HG03442 (cell line): ENCODE results near the gene AGO1.
"Not testable (repeated sequence)": the region's sequence is repeated elsewhere in the genome, so short reads cannot be mapped to it uniquely, and the experiment has no call there.

Experiments
- ATAC-seq: cut with Tn5 transposase; IDR thresholded peaks from one replicate; pipeline ENCODE4 v1.9.1; 2021; ENCODE audit warnings: mild to moderate bottlenecking, moderate library complexity; ENCODE audit not compliant: unreplicated experiment

AGO1 gene

GRCh38 chr1:35968396-35968795 is 85.4 kb downstream of the AGO1 start:
- no peak for ATAC-seq

GRCh38 chr1:35971601-35972000 is 88.6 kb downstream of the AGO1 start:
- ATAC-seq = no peak

GRCh38 chr1:35972631-35973030 is 89.6 kb downstream of the AGO1 start:
- ATAC-seq = not testable (repeated sequence)

GRCh38 chr1:35980090-35980489 is 97.1 kb downstream of the AGO1 start:
- no peak for ATAC-seq
